HG03442 (cell line): ENCODE results near the gene LPAR6.

Source experiments
- ATAC-seq: cut with Tn5 transposase; IDR thresholded peaks from one replicate; pipeline ENCODE4 v1.9.1; 2021; ENCODE audit warnings: mild to moderate bottlenecking, moderate library complexity; ENCODE audit not compliant: unreplicated experiment

Gene LPAR6

DNA sequence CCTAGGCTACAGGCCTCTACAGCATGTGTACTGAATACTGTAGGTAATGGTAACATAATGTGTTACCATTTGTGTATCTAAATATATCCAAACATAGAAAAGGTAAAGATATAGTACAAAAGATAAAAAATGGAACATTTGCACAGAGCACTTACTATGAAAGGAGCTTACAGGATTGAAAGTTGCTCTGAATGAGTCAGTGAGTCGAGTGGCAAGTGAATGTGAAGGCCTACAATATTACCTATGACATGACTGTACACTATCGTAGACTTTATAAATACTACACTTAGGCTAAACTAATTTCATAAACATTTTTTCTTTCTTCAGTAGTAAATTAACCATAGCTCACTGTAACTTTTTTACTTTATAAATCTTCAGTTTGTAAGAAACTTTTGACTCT, 35.1 kb downstream of the LPAR6 start:
- ATAC-seq = no peak

DNA sequence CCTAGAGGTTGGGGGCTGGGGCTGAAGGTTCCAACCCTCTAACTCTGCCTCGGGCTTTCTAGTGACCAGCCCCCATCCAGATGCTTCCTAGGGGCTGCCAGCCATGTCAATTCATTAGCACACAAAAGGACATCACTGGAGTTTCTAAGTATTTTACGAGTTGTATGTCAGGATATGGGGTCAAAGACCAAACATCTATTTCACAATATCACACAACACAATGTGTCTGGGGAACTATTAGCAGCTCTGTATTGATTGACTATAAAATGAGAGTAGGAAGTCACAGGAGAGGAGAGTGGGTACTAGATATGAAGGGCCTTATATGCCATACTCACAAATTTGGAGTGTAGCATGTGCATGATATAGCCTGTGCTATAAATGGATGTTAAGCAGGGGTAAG, 42.1 kb downstream of the LPAR6 start:
- ATAC-seq = no peak

DNA sequence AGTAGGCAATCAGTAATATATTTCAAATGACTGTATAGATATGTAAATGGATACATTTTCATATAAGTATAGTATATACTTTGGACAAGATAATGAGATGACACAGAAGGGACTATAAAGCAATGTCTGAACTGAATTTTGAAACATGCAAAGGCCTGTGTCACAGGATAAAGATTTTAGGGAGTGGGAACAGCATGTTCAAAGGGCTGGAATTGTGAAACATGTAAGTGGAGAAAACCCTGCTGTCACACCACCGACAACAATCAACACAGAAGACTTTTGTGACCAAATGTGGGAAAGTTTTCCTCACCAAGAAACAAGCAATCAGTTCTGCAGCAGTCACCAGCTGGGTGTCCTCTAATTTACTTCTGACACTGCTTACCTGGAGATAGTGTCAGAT, 42.9 kb downstream of the LPAR6 start:
- no peak for ATAC-seq
